ENCODE results near the gene GAN.
A peak's percentile ranks its signal among the peaks of the same experiment; 100 is the strongest.
"Not testable (repeated sequence)": the region's sequence is repeated elsewhere in the genome, so short reads cannot be mapped to it uniquely, and the experiment has no call there.

GAN gene

GRCh38 chr16:81399909-81400308 is 85.1 kb downstream of the GAN start:
- no peak for DNase-seq (ENCODE audit: low spot score)

- DNase-seq (ENCODE audit: low spot score): peak; percentile 88
Observed at GRCh38 chr16:81401035-81401950, 86.5 kb downstream of the GAN start.

GRCh38 chr16:81403208-81403600 is 88.4 kb downstream of the GAN start:
- DNase-seq (ENCODE audit: low spot score): no peak

GRCh38 chr16:81403601-81404391 is 89.0 kb downstream of the GAN start:
- DNase-seq (ENCODE audit: low spot score): peak; percentile 93

GRCh38 chr16:81405002-81405401 is 90.2 kb downstream of the GAN start:
- DNase-seq (ENCODE audit: low spot score): not testable (repeated sequence)

- peak; percentile 90 for DNase-seq (ENCODE audit: low spot score)
Observed at GRCh38 chr16:81405702-81406113, 90.9 kb downstream of the GAN start.

- DNase-seq (ENCODE audit: low spot score): no peak
Observed at GRCh38 chr16:81408409-81408950, 93.7 kb downstream of the GAN start.

GRCh38 chr16:81409016-81409556 is 94.3 kb downstream of the GAN start:
- no peak for DNase-seq (ENCODE audit: low spot score)

- no peak for DNase-seq (ENCODE audit: low spot score)
Observed at GRCh38 chr16:81410643-81411293, 96.0 kb downstream of the GAN start.

GRCh38 chr16:81413245-81413990 is 98.7 kb downstream of the GAN start:
- DNase-seq (ENCODE audit: low spot score): no peak

- DNase-seq (ENCODE audit: low spot score): no peak
Observed at GRCh38 chr16:81415751-81416150, 101.0 kb downstream of the GAN start.

GRCh38 chr16:81416749-81417148 is 102.0 kb downstream of the GAN start:
- DNase-seq (ENCODE audit: low spot score): no peak

GRCh38 chr16:81417210-81417609 is 102.4 kb downstream of the GAN start:
- no peak for DNase-seq (ENCODE audit: low spot score)

GRCh38 chr16:81419806-81420205 is 105.0 kb downstream of the GAN start:
- no peak for DNase-seq (ENCODE audit: low spot score)

- no peak for DNase-seq (ENCODE audit: low spot score)
Observed at GRCh38 chr16:81421126-81421525, 106.4 kb downstream of the GAN start.

- no peak for DNase-seq (ENCODE audit: low spot score)
Observed at GRCh38 chr16:81421536-81421935, 106.8 kb downstream of the GAN start.

GRCh38 chr16:81422153-81422552 is 107.4 kb downstream of the GAN start:
- not testable (repeated sequence) for DNase-seq (ENCODE audit: low spot score)

GRCh38 chr16:81424771-81425170 is 110.0 kb downstream of the GAN start:
- DNase-seq (ENCODE audit: low spot score): no peak

- no peak for DNase-seq (ENCODE audit: low spot score)
Observed at GRCh38 chr16:81427219-81427618, 112.5 kb downstream of the GAN start.

GRCh38 chr16:81429045-81429521 is 114.3 kb downstream of the GAN start:
- peak; percentile 70 for DNase-seq (ENCODE audit: low spot score)
